Activated CD8-positive, alpha-beta memory T cell treated with anti-CD3 and anti-CD28 coated beads, Interleukin-2, amount 10 ng/mL, durations not matched to agents 7 days and 5 days (primary cell): ENCODE data around the gene NCKIPSD. TPM values are rescaled to one million over a fixed set of nuclear protein-coding genes. Genes with fewer than 3 reads are reported as not detected.

Source experiments
- ATAC-seq: fragments of 150-1000 bp; cut with Tn5 transposase; one replicate; pipeline ENCODE4 v1.10.0; 2021; ENCODE audit warnings: moderate library complexity
- CTCF ChIA-PET: fragments of 350-600 bp; sonication (Branson Sonifier 250); formaldehyde crosslinking; loops from one replicate; lab custom pipeline; 2021; ENCODE audit warnings: antibody characterized with exemption; lab: Charles Lee
- DNase-seq: peaks from one replicate; pipeline ENCODE4 v3.0.0-alpha.2; 2020
- H3K27ac Mint-ChIP-seq: one replicate; pipeline ENCODE4 v1.8.0; 2021; ENCODE audit warnings: mild to moderate bottlenecking, mixed read lengths
- H3K27me3 Mint-ChIP-seq: one replicate; pipeline ENCODE4 v1.8.0; 2021; ENCODE audit warnings: mixed read lengths
- H3K36me3 Mint-ChIP-seq: one replicate; pipeline ENCODE4 v1.8.0; 2021; ENCODE audit warnings: mild to moderate bottlenecking, mixed read lengths
- H3K4me1 Mint-ChIP-seq: one replicate; pipeline ENCODE4 v1.8.0; 2021; ENCODE audit warnings: mixed read lengths
- H3K4me3 Mint-ChIP-seq: one replicate; pipeline ENCODE4 v1.8.0; 2021; ENCODE audit warnings: mild to moderate bottlenecking, moderate library complexity, mixed read lengths
- H3K9me3 Mint-ChIP-seq: one replicate; pipeline ENCODE4 v1.8.0; 2022; ENCODE audit warnings: low read depth, mixed read lengths
- microRNA-seq: library from miRNA; unstranded; fragments of <30 nt; microRNA quantifications from one replicate; pipeline ENCODE4 v1.2.0, GENCODE V29; 2022
- total RNA-seq, 2 experiments: library from RNA; stranded (reverse); gene quantifications; one replicate each; pipeline ENCODE4 v1.2.3, GENCODE V29; 2021

Gene NCKIPSD
- total RNA-seq, 2 experiments from 2014 or later: 33.4 to 43.0 TPM

DNA sequence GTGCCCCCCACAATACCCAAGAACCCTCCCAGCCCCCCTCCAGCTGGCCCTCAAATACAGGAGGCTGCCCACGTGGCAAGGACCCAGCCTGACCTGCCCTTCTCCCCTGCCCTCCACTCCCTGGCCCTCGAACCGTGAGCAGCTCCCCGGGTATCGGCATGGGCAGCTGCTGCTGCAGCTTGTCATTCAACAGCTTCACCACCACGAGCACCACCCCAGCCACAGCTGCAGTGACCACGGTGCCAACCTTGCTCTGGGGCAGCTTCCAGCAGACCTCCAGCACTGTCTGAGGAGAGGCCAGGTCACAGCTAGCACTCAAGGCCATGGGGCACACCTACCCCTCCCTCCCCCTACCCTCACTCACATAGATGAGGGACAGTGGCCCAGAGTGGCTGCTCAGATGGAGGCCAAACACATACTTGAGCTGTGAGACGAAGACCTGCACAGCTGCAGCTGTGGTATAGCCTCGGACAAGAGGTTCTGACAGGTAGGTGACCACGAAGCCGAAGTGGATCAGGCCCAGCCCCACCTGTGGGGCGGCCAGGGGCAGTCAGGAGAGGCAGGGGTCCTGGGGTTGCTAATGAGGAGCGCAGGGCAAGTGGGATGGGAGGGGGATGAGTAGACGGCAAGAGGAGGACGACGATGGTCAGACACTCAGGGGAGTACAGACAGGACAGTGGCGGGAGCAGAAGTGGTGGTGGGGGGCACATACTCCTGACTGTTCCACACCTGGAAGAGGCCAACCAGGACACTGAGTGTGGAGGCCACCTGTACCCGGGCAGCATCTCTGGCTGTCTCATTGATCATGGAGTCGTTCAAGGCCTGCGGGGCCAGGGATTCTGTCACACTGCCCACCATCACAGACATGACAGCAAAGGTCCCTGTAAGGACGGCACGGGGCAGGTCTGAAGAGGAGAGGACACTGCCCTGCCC, 53.9 kb downstream of the NCKIPSD start:
- Mint-ChIP-seq H3K4me3 (no peak overlapping the region), H3K36me3 (peaks cover 12% of the 10 kb centered on the region), H3K27ac (no peak overlapping the region), H3K4me1 (peaks cover 20% of the 10 kb centered on the region), H3K9me3 (no peaks in the 10 kb centered on the region), H3K27me3 (no peaks in the 10 kb centered on the region)
- CTCF ChIA-PET: no interaction called here
- ATAC-seq: no peak
- no peak for DNase-seq

DNA sequence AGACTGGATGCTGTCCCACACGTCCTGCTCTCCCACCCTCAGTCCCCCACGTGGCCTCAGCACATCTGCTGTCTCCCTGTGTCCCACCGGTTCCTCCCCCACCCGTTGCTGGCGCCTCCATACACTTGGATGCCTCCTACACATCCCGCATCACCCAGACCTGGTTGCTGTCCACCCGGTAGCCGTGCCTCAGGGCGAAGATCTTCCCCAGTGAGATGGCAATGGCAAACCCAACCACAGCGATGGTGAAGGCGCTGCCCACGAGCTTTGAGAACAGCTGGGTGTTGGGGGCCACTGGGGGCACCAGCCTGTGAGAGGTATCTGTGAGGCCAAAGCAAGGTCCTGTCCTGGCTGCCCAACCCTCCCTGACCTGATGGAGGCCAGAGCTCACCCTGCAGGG, 54.9 kb downstream of the NCKIPSD start:
- CTCF ChIA-PET: no interaction called here
- no peak for ATAC-seq
- H3K36me3 Mint-ChIP-seq: peaks cover 14% of the 10 kb centered on the region

GRCh38 chr3:48630407-48630806, 55.3 kb downstream of the NCKIPSD start:
- no peak for ATAC-seq
- Mint-ChIP-seq H3K36me3 (peaks cover 14% of the 10 kb centered on the region), H3K27me3 (no peaks in the 10 kb centered on the region), H3K27ac (no peak overlapping the region), H3K4me3 (no peak overlapping the region), H3K4me1 (peaks cover 14% of the 10 kb centered on the region), H3K9me3 (no peaks in the 10 kb centered on the region)
- CTCF ChIA-PET: no interaction called here
- no peak for DNase-seq

More for the DNA sequence above, 54.9 kb downstream of the NCKIPSD start:
- Mint-ChIP-seq H3K4me3 (no peak overlapping the region), H3K27ac (no peak overlapping the region), H3K27me3 (no peaks in the 10 kb centered on the region), H3K4me1 (peaks cover 14% of the 10 kb centered on the region), H3K9me3 (no peaks in the 10 kb centered on the region)
- DNase-seq: no peak

DNA sequence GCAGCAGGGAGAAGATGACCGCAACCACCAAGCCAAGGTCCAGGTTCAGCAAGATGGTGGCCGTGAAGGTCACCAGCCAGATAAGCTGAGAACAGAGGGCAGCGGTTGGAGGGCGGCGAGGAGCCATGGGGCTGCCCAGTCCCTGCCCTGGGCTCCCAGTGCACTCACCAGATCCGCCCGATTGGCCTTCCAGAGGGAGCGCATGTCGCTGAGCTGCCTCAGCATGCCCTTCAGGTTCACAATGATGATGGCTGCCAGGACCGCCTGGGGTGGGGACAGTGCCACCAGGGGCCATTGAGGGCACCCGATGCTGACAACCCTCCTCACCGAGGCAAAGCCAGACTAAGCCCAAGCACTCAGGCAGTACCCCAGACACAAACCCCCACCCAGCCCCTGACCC, 55.8 kb downstream of the NCKIPSD start:
- CTCF ChIA-PET: no interaction called here
- ATAC-seq: no peak
- Mint-ChIP-seq H3K4me1 (peaks cover 14% of the 10 kb centered on the region), H3K4me3 (no peak overlapping the region), H3K27ac (no peak overlapping the region), H3K27me3 (no peaks in the 10 kb centered on the region), H3K36me3 (peaks cover 14% of the 10 kb centered on the region), H3K9me3 (no peaks in the 10 kb centered on the region)
- DNase-seq: no peak

DNA sequence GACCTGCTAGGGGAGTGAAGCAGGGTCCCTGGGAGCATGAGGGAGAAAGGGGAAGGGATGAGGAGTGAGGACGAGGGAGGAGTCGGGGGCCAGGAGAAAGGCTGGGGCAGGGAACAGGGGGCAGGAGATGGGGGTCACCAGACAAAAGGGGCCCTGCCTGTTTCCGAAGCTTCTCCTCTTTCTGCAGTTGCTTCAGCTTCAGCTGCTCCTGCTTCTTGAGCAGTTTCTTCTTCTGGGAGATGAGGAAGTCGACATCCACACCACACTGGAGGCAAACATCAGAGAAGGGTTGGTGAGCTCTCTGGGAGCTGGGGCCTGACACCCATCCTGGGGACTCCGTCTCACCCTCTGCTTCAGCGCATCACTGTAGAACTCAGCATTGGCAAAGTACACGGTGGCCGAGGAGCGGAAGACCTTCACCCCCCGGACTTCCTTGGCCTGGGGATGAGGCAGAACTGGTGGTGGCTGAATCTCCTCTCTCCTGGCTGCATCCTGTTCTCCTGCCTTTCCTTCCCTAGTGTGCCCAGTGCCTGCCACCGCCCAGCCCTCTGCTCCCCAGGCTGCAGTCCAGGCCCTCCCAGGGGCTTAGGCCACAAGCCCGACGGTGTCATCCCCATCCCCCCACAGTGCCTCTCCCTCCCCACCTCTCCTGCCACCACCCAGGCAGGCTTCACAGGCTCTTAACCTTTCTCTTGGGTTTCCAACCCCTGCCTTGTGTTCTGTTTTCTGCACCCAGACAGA, 57.3 kb downstream of the NCKIPSD start:
- Mint-ChIP-seq H3K4me3 (no peak overlapping the region), H3K9me3 (no peaks in the 10 kb centered on the region), H3K27me3 (no peaks in the 10 kb centered on the region), H3K36me3 (peaks cover 14% of the 10 kb centered on the region), H3K4me1 (peaks cover 9% of the 10 kb centered on the region), H3K27ac (no peak overlapping the region)
- no peak for DNase-seq
- ATAC-seq: no peak
- CTCF ChIA-PET: no interaction called here

- H3K36me3 Mint-ChIP-seq: peaks cover 12% of the 10 kb centered on the region
These were observed 60.1 kb downstream of the NCKIPSD start for GRCh38 chr3:48625600-48625999.

GRCh38 chr3:48624767-48625166, 60.9 kb downstream of the NCKIPSD start:
- Mint-ChIP-seq H3K4me3 (no peak overlapping the region), H3K4me1 (peaks cover 5% of the 10 kb centered on the region), H3K36me3 (peaks cover 11% of the 10 kb centered on the region), H3K27me3 (no peaks in the 10 kb centered on the region), H3K9me3 (no peaks in the 10 kb centered on the region), H3K27ac (no peak overlapping the region)
- no peak for DNase-seq
- ATAC-seq: no peak
- CTCF ChIA-PET: interaction anchor here (1.1 to 2.9 kb wide), 3 partner anchors 10 to 16 kb away, joined by 4 to 21 read pairs (median 4); partner anchors contain the start of genes SLC26A6 and UQCRC1

More at GRCh38 chr3:48625600-48625999, 60.1 kb downstream of the NCKIPSD start:
- peaks cover 5% of the 10 kb centered on the region for H3K4me1 Mint-ChIP-seq
- DNase-seq (no peak), ATAC-seq (no peak)
- H3K9me3 Mint-ChIP-seq: no peaks in the 10 kb centered on the region
- H3K4me3 Mint-ChIP-seq: no peak overlapping the region
- CTCF ChIA-PET: interaction anchor here (2.9 kb wide), 1 partner anchor 9 kb away, joined by 21 read pairs; the partner anchor contains the start of gene SLC26A6
- H3K27me3 Mint-ChIP-seq: no peaks in the 10 kb centered on the region
- no peak overlapping the region for H3K27ac Mint-ChIP-seq

GRCh38 chr3:48623851-48624547, 61.7 kb downstream of the NCKIPSD start:
- ATAC-seq (no peak), DNase-seq (no peak)
- no peaks in the 10 kb centered on the region for H3K27me3 Mint-ChIP-seq
- peak overlapping the region; percentile 1 for H3K27ac Mint-ChIP-seq
- H3K4me1 Mint-ChIP-seq: peaks cover 5% of the 10 kb centered on the region
- no peak overlapping the region for H3K4me3 Mint-ChIP-seq
- H3K9me3 Mint-ChIP-seq: no peaks in the 10 kb centered on the region
- CTCF ChIA-PET: interaction anchor here (1.1 to 2.9 kb wide), 4 partner anchors 11 to 66 kb away, joined by 4 to 21 read pairs (median 4); partner anchors contain the start of genes SLC26A6 and UQCRC1
- peaks cover 11% of the 10 kb centered on the region for H3K36me3 Mint-ChIP-seq

Small RNA genes within 50 kb of the gene (microRNA-seq; reads per million reads assigned to microRNA genes)
- gene MIR4793: not detected

Other genes starting within 250 kb of the NCKIPSD start
- 10 to 100 TPM; 18.4 to 21.9 TPM for gene CCDC51, start 245.8 kb downstream of the NCKIPSD start, total RNA-seq
- gene TMA7, start 245.7 kb downstream of the NCKIPSD start, total RNA-seq: 100 to 1,000 TPM; 219 to 298 TPM
- 10 to 100 TPM; 20.9 to 21.2 TPM for gene ATRIP, start 239.2 kb downstream of the NCKIPSD start, total RNA-seq
- gene SHISA5, start 181.7 kb downstream of the NCKIPSD start, total RNA-seq: 100 to 1,000 TPM; 198 to 313 TPM
- 10 to 100 TPM; 12.2 to 26.9 TPM for gene PFKFB4, start 129.1 kb downstream of the NCKIPSD start, total RNA-seq
- not detected for gene UCN2, start 122.1 kb downstream of the NCKIPSD start, total RNA-seq
- gene COL7A1, start 90.6 kb downstream of the NCKIPSD start, total RNA-seq: 1 to 10 TPM; 1.1 TPM
- gene UQCRC1, start 76.3 kb downstream of the NCKIPSD start, total RNA-seq: 100 to 1,000 TPM; 201 to 220 TPM
- gene TMEM89, start 64.1 kb downstream of the NCKIPSD start, total RNA-seq: under 1 TPM in 1 of 2 experiments, not detected in 1; 0.73 TPM
- 10 to 100 TPM; 44.9 to 59.0 TPM for gene SLC26A6, start 50.5 kb downstream of the NCKIPSD start, total RNA-seq
- 10 to 100 TPM; 20.9 to 24.0 TPM for gene CELSR3, start 23.0 kb downstream of the NCKIPSD start, total RNA-seq
- 10 to 100 TPM; 65.3 to 69.7 TPM for gene IP6K2, start 31.3 kb upstream of the NCKIPSD start, total RNA-seq
- 10 to 100 TPM; 27.9 to 33.0 TPM for gene PRKAR2A, start 162.0 kb upstream of the NCKIPSD start, total RNA-seq
- gene SLC25A20, start 213.0 kb upstream of the NCKIPSD start, total RNA-seq: 10 to 100 TPM; 26.7 to 35.6 TPM
- gene ARIH2, start 232.9 kb upstream of the NCKIPSD start, total RNA-seq: 100 to 1,000 TPM; 118 to 156 TPM